Spleen (tissue), 11 donors: ENCODE results near the gene ERGIC1. TPM values are rescaled to one million over a fixed set of nuclear protein-coding genes. Genes with fewer than 3 reads are reported as not detected.
A peak's percentile ranks its signal among the peaks of the same experiment; 100 is the strongest.

ENCODE experiments used
- DNase-seq: peaks from one replicate; pipeline ENCODE4 v3.0.0-alpha.2; 2020
- H3K27ac ChIP-seq, 8 donors: fragments of 200-600 bp; sonication (generic) in 7 of 8; 1 replicate in 4 of 8; 2 replicates in 4 of 8; pipeline versions ENCODE4 v1.5.0 to v1.8.0; 2016 to 2021; ENCODE audit warnings: inconsistent platforms in 4 of 8, mild to moderate bottlenecking in 4 of 8, moderate library complexity in 1 of 8
- H3K27me3 ChIP-seq, 7 donors: fragments of 200-600 bp; sonication (generic) in 6 of 7; replicated peaks in 1 of 7; 1 replicate in 4 of 7; 2 replicates in 3 of 7; pipeline versions ENCODE4 v1.5.0 to v1.8.0; 2016 to 2021; ENCODE audit warnings: inconsistent platforms in 3 of 7, mild to moderate bottlenecking in 1 of 7
- H3K36me3 ChIP-seq, 6 donors: fragments of 200-600 bp; sonication (generic) in 5 of 6; 1 replicate in 4 of 6; 2 replicates in 2 of 6; pipeline versions ENCODE4 v1.5.0 to v1.8.0; 2016 to 2021; ENCODE audit warnings: inconsistent platforms in 2 of 6
- H3K4me1 ChIP-seq, 6 donors: fragments of 200-600 bp; sonication (generic) in 5 of 6; 1 replicate in 3 of 6; 2 replicates in 3 of 6; pipeline versions ENCODE4 v1.5.0 to v1.8.0; 2016 to 2021; ENCODE audit warnings: inconsistent platforms in 3 of 6
- H3K4me3 ChIP-seq, 8 donors: fragments of 200-600 bp; sonication (generic) in 7 of 8; 1 replicate in 4 of 8; 2 replicates in 4 of 8; pipeline versions ENCODE4 v1.5.0 to v1.8.0; 2016 to 2021; ENCODE audit warnings: inconsistent platforms in 4 of 8, mild to moderate bottlenecking in 4 of 8, moderate library complexity in 2 of 8
- H3K9me3 ChIP-seq, 8 donors: fragments of 200-600 bp; sonication (generic) in 7 of 8; 1 replicate in 4 of 8; 2 replicates in 4 of 8; pipeline versions ENCODE4 v1.5.0 to v1.8.0; 2016 to 2021; ENCODE audit warnings: inconsistent platforms in 4 of 8
- CTCF ChIP-seq, 11 experiments: fragments of 200-600 bp in 7 of 11; fragments of 450-650 bp in 4 of 11; sonication (generic) in 4 of 11; IDR thresholded peaks in 8 of 11; conservative IDR thresholded peaks in 3 of 11; 1 replicate in 7 of 11; 2 replicates in 4 of 11; pipeline versions ENCODE4 v1.4.0 to v1.8.0; 2016 to 2021; ENCODE audit warnings: antibody characterized with exemption in 11 of 11, inconsistent platforms in 4 of 11, mild to moderate bottlenecking in 1 of 11
- POLR2A ChIP-seq, 3 donors: fragments of 450-650 bp; IDR thresholded peaks; one replicate each; pipeline ENCODE4 v1.5.1; 2017; ENCODE audit warnings: antibody characterized with exemption in 3 of 3, mild to moderate bottlenecking in 1 of 3
- POLR2AphosphoS5 ChIP-seq, 3 donors: sonication (generic); formaldehyde crosslinking; IDR thresholded peaks; one replicate each; pipeline ENCODE4 v1.5.1; 2017; ENCODE audit warnings: antibody characterized with exemption in 3 of 3
- WGBS, 5 donors: extraction: QIAGEN DNeasy Blood & Tissue Kit in 3 of 5; methylation state at CpG; one replicate each; pipeline versions ENCODE4 v1.1.5 to v1.1.7; 2013 to 2018; 5-methylcytosine and 5-hydroxymethylcytosine counted together
- intact Hi-C: fragments of 100-400 bp; cut with DNase I; formaldehyde crosslinking; loops from one replicate; pipeline ENCODE4 v1.15.0; 2023; ENCODE audit warnings: low total_unique reads
- polyA plus RNA-seq, 3 donors: library from polyadenylated mRNA; stranded (reverse); fragments of 200-250 nt; gene quantifications; one replicate each; pipeline ENCODE4 v1.2.1, GENCODE V29; 2013
- total RNA-seq, 7 donors: library from RNA; depleted of rRNA in 3 of 7; stranded (reverse); fragments of >200 nt in 3 of 7; fragmentation: NEBNext Ultra II Directional in 4 of 7; extraction: Animal tissue kit (Norgen Biotek cat#: 25700) in 4 of 7; gene quantifications; one replicate each; pipeline versions ENCODE4 v1.1.0 to v1.2.1, GENCODE V29; 2016 to 2021
- donor health status: healthy with polysubstance abuse.
- donor health status: DM: no; HTN: no; CAD: no; lungs with moderate emphysema.
- donor health status: DM: no; HTN: no; CAD: no.
- donor health status: Bipolar disorder and iron deficiency.
- donor health status: healthy.
- donor health status: DM: no; HTN: no; CAD: no.
- donor health status: DM: yes; HTN: yes; CAD: no.

The ERGIC1 gene
- total and polyA plus RNA-seq, 10 donors: 36.9 to 166 (median 125) TPM

- Histone ChIP-seq H3K4me1 (peaks cover 17 to 94% (median 53%) of the 10 kb centered on the region in 6 donors), H3K27me3 (no peaks in the 10 kb centered on the region), H3K9me3 (peaks cover 0 to 5% (median 0%) of the 10 kb centered on the region in 8 donors), H3K36me3 (no peaks in the 10 kb centered on the region), H3K27ac (peak overlapping the region in 5 of 8 donors; percentile 13 to 98 (median 90)), H3K4me3 (no peak overlapping the region)
- DNase-seq: no peak
- intact Hi-C loops: no loop called here
- 87 to 95% (median 89%) methylated on average over 10 of the region's 10 CpGs for WGBS, 5 donors
- TF ChIP-seq CTCF (IDR thresholded peaks at IDR 0.05 in 8 of 11, conservative IDR thresholded peaks at IDR 0.05 in 3 of 11): no peak
Observed at GRCh38 chr5:172791726-172792445, 42.2 kb upstream of the ERGIC1 start.

GRCh38 chr5:172792701-172793570 is 41.1 kb upstream of the ERGIC1 start:
- no peaks in the 10 kb centered on the region for H3K36me3 ChIP-seq
- H3K27ac ChIP-seq: peak overlapping the region in 7 of 8 donors; percentile 46 to 98 (median 88)
- TF ChIP-seq POLR2A (IDR thresholded peaks at IDR 0.05) (no peak), CTCF (IDR thresholded peaks at IDR 0.05 in 8 of 11, conservative IDR thresholded peaks at IDR 0.05 in 3 of 11) (no peak), POLR2AphosphoS5 (IDR thresholded peaks at IDR 0.05) (no peak)
- H3K4me1 ChIP-seq: peaks cover 11 to 94% (median 58%) of the 10 kb centered on the region in 6 donors
- intact Hi-C loops: no loop called here
- H3K27me3 ChIP-seq: no peaks in the 10 kb centered on the region
- DNase-seq: no peak
- peaks cover 0 to 5% (median 0%) of the 10 kb centered on the region in 8 donors for H3K9me3 ChIP-seq
- no peak overlapping the region for H3K4me3 ChIP-seq
- WGBS, 5 donors: 49 to 79% (median 75%) methylated on average over 13 of the region's 13 CpGs

- TF ChIP-seq POLR2A (IDR thresholded peaks at IDR 0.05): no peak
- DNase-seq: no peak
- peaks cover 9 to 94% (median 54%) of the 10 kb centered on the region in 6 donors for H3K4me1 ChIP-seq
Observed at GRCh38 chr5:172793577-172794488, 40.2 kb upstream of the ERGIC1 start.

GRCh38 chr5:172795318-172795977 is 38.6 kb upstream of the ERGIC1 start:
- WGBS, 5 donors: 70 to 81% (median 74%) methylated on average over 13 of the region's 13 CpGs
- Histone ChIP-seq H3K27ac (peak overlapping the region in 7 of 8 donors; percentile 46 to 98 (median 88)), H3K9me3 (peaks cover 0 to 5% (median 0%) of the 10 kb centered on the region in 8 donors), H3K36me3 (no peaks in the 10 kb centered on the region), H3K4me3 (no peak overlapping the region), H3K27me3 (no peaks in the 10 kb centered on the region), H3K4me1 (peaks cover 0 to 93% (median 47%) of the 10 kb centered on the region in 6 donors)
- no peak for TF ChIP-seq POLR2A (IDR thresholded peaks at IDR 0.05)
- peak; percentile 73 to 89 (median 81) for TF ChIP-seq POLR2AphosphoS5 (IDR thresholded peaks at IDR 0.05)
- no peak for DNase-seq
- intact Hi-C loops: no loop called here

More at GRCh38 chr5:172793577-172794488, 40.2 kb upstream of the ERGIC1 start:
- peaks cover 0 to 5% (median 0%) of the 10 kb centered on the region in 8 donors for H3K9me3 ChIP-seq
- no peaks in the 10 kb centered on the region for H3K36me3 ChIP-seq
- WGBS, 5 donors: 62 to 70% (median 65%) methylated on average over 17 of the region's 17 CpGs
- intact Hi-C loops: no loop called here
- H3K4me3 ChIP-seq: peak overlapping the region in 1 of 8 donors; percentile 32
- no peaks in the 10 kb centered on the region for H3K27me3 ChIP-seq
- H3K27ac ChIP-seq: peak overlapping the region in 7 of 8 donors; percentile 46 to 98 (median 88)
